Panc1 (cell line): ENCODE results near the gene FEZF2. TPM values are rescaled to one million over a fixed set of nuclear protein-coding genes. Genes with fewer than 3 reads are reported as not detected.

Source experiments
- ATAC-seq: fragments of 200-7000 bp; cut with Tn5 transposase; 2 replicates; pipeline ENCODE4 v1.9.1; 2020; ENCODE audit warnings: mild to moderate bottlenecking, moderate library complexity
- BruUV-seq: library from RNA; stranded (reverse); fragments of 400-500 nt; replicated peaks from 2 replicates; lab custom pipeline; 2021; lab: Mats Ljungman, UMichigan
- CTCF ChIA-PET: fragments of 300-600 bp; sonication (Branson Sonifier 250); formaldehyde crosslinking; loops from one replicate; lab custom pipeline; 2022; ENCODE audit warnings: antibody characterized with exemption; lab: Charles Lee
- POLR2A ChIA-PET: fragments of 300-600 bp; sonication (Branson Sonifier 250); formaldehyde crosslinking; loops from one replicate; lab custom pipeline; 2022; ENCODE audit warnings: antibody characterized with exemption; lab: Charles Lee
- DNase-seq: peaks from one replicate; pipeline ENCODE4 v3.0.0-alpha.2; 2010; ENCODE audit warnings: low read depth, low spot score
- H3K27ac ChIP-seq: 2 replicates; pipeline ENCODE4 v1.5.1; 2011; ENCODE audit warnings: mild to moderate bottlenecking, low read length, inconsistent platforms
- H3K27me3 ChIP-seq: fragments of 200-500 bp; sonication (Bioruptor generic); 2 replicates; pipeline ENCODE4 v1.6.0; 2014; ENCODE audit warnings: low read length, inconsistent platforms; ENCODE audit not compliant: control insufficient read depth, insufficient read depth
- H3K36me3 ChIP-seq: fragments of 200-500 bp; sonication (Bioruptor generic); 2 replicates; pipeline ENCODE4 v1.5.1; 2014; ENCODE audit warnings: inconsistent platforms, mild to moderate bottlenecking, low read length, moderate library complexity; ENCODE audit not compliant: control insufficient read depth, insufficient read depth
- H3K4me1 ChIP-seq: 2 replicates; pipeline ENCODE4 v1.5.1; 2011; ENCODE audit warnings: inconsistent platforms, mild to moderate bottlenecking, low read length, moderate library complexity; ENCODE audit not compliant: control insufficient read depth, insufficient read depth
- H3K4me3 ChIP-seq, 2 experiments: 2 replicates each; pipeline ENCODE4 v1.5.1; 2011 to 2012; ENCODE audit warnings: low read depth in 2 of 2, low read length in 2 of 2, mild to moderate bottlenecking in 2 of 2, inconsistent platforms in 1 of 2, moderate library complexity in 1 of 2
- H3K9me3 ChIP-seq: fragments of 200-500 bp; sonication (Bioruptor generic); 2 replicates; pipeline ENCODE4 v1.5.1; 2014; ENCODE audit warnings: low read depth, mild to moderate bottlenecking, inconsistent platforms, low read length, moderate library complexity; ENCODE audit not compliant: control insufficient read depth, insufficient read depth
- POLR2AphosphoS5 ChIP-seq: IDR thresholded peaks from 2 replicates; pipeline ENCODE4 v1.6.1; 2012; ENCODE audit warnings: mild to moderate bottlenecking, low read depth, low read length, moderate library complexity
- REST ChIP-seq, 2 experiments: IDR thresholded peaks; 2 replicates each; pipeline ENCODE4 v1.6.1; 2011 to 2012; ENCODE audit warnings: low read depth in 2 of 2, control low read depth in 1 of 2, low read length in 1 of 2, mild to moderate bottlenecking in 1 of 2, moderate library complexity in 1 of 2; ENCODE audit not compliant: insufficient read depth in 1 of 2
- SIN3A ChIP-seq: IDR thresholded peaks from 2 replicates; pipeline ENCODE4 v1.6.1; 2012; ENCODE audit warnings: low read depth, mild to moderate bottlenecking, low read length, moderate library complexity, borderline replicate concordance; ENCODE audit not compliant: insufficient read depth
- TCF7L2 ChIP-seq: IDR thresholded peaks from 2 replicates; pipeline ENCODE4 v1.6.1; 2011; ENCODE audit warnings: mild to moderate bottlenecking, low read depth, low read length, inconsistent platforms
- in situ Hi-C: cut with HindIII; loops from 2 replicates; pipeline ENCODE4 v1.10.0; 2016; ENCODE audit warnings: low sequenced_read_pairs, low pct_unique_long_range_greater_than_20kb
- intact Hi-C: fragments of 100-400 bp; cut with micrococcal nuclease; formaldehyde crosslinking; loops from one replicate; pipeline ENCODE4 v1.10.0; 2022; ENCODE audit not compliant: unreplicated experiment
- total RNA-seq: library from RNA; stranded (reverse); gene quantifications from one replicate; pipeline ENCODE4 v1.2.1, GENCODE V29; 2021; ENCODE audit not compliant: unreplicated experiment
- TF ChIP-seq, protein P1 (sequence below): fragments of 450-650 bp; IDR thresholded peaks from 2 replicates; pipeline ENCODE4 v1.5.1; 2017; ENCODE audit warnings: mild to moderate bottlenecking

Gene FEZF2
- total RNA-seq, 1 experiment from 2014 or later, result not detected

DNA sequence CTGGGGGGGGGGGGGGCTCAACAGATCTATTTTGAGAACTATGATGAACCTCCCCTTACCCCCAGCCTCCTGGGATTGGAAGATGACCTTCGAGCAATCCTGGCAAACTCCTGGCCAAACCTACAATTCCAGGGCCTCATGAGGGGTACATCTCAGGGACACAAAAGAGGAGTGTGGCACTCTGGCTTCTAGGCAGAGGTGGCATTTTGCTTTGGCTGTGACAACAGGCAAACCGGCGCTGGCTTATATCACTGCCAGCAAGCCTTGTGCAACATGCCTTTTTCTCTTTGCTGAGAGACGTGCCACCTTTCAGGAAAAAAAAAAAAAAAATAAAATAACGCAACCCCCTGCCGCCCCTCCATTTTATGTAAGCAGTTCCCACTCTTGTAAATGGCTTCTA is 31.8 kb upstream of the FEZF2 start:
- POLR2A ChIA-PET, result no interaction called here
- intact Hi-C loops, result no loop called here
- no TSS peak for BruUV-seq
- H3K36me3 ChIP-seq, result no peaks in the 10 kb centered on the region
- no peaks in the 10 kb centered on the region; the same call in none of the 2 replicates for H3K27me3 ChIP-seq
- H3K9me3 ChIP-seq, result no peaks in the 10 kb centered on the region
- CTCF ChIA-PET, result interaction anchor here (0.7 kb wide), 1 partner anchor 59 kb away, joined by 12 read pairs; no protein-coding TSS in a partner anchor
- H3K4me1 ChIP-seq, result no peaks in the 10 kb centered on the region
- no peak for ATAC-seq
- no peak for TF ChIP-seq REST (IDR thresholded peaks at IDR 0.05; ENCODE audit: insufficient read depth in 1 of 2, low read depth in 2 of 2, low read length in 1 of 2)
- no peak for TF ChIP-seq POLR2AphosphoS5
- TF ChIP-seq, protein P1, sequence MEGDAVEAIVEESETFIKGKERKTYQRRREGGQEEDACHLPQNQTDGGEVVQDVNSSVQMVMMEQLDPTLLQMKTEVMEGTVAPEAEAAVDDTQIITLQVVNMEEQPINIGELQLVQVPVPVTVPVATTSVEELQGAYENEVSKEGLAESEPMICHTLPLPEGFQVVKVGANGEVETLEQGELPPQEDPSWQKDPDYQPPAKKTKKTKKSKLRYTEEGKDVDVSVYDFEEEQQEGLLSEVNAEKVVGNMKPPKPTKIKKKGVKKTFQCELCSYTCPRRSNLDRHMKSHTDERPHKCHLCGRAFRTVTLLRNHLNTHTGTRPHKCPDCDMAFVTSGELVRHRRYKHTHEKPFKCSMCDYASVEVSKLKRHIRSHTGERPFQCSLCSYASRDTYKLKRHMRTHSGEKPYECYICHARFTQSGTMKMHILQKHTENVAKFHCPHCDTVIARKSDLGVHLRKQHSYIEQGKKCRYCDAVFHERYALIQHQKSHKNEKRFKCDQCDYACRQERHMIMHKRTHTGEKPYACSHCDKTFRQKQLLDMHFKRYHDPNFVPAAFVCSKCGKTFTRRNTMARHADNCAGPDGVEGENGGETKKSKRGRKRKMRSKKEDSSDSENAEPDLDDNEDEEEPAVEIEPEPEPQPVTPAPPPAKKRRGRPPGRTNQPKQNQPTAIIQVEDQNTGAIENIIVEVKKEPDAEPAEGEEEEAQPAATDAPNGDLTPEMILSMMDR, result no peak
- H3K4me3 ChIP-seq, result no peak overlapping the region
- no peak overlapping the region for H3K27ac ChIP-seq
- DNase-seq, result no peak
- in situ Hi-C loops, result no loop called here

DNA sequence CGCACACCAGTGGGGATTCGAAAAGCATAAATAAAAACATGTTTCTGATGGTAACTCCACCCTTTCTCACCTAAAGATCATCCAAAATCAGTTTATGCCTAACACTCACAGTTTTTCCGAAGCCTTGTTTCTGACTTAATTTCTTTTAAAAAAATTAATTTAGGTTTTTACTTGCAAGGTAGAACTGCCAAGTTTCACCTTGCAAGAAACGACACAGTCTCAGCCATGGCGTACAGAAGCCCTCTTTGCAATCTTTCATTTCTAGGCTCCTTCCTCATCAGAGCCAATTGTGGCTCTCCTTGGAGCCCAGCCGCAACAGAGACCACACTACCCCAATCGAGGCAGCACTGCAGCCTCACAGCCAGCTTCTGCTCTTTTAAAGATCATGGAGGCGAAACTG is 31.0 kb upstream of the FEZF2 start:
- TF ChIP-seq REST (IDR thresholded peaks at IDR 0.05; ENCODE audit: insufficient read depth in 1 of 2, low read depth in 2 of 2, low read length in 1 of 2), result no peak
- TF ChIP-seq, protein P1, result no peak
- TF ChIP-seq POLR2AphosphoS5, result no peak
- no peak for TF ChIP-seq SIN3A
- no peak for TF ChIP-seq TCF7L2
- DNase-seq (no peak), ATAC-seq (no peak)
- Histone ChIP-seq H3K27me3 (no peaks in the 10 kb centered on the region; the same call in 1 of the 2 replicates), H3K27ac (no peak overlapping the region), H3K4me1 (no peaks in the 10 kb centered on the region), H3K36me3 (no peaks in the 10 kb centered on the region), H3K4me3 (no peak overlapping the region), H3K9me3 (no peaks in the 10 kb centered on the region)
- no TSS peak for BruUV-seq
- ChIA-PET CTCF (no interaction called here), POLR2A (no interaction called here)
- in situ Hi-C loops, result no loop called here
- intact Hi-C loops, result no loop called here
